ENCODE measurements around the gene UBE2L3.

DNA sequence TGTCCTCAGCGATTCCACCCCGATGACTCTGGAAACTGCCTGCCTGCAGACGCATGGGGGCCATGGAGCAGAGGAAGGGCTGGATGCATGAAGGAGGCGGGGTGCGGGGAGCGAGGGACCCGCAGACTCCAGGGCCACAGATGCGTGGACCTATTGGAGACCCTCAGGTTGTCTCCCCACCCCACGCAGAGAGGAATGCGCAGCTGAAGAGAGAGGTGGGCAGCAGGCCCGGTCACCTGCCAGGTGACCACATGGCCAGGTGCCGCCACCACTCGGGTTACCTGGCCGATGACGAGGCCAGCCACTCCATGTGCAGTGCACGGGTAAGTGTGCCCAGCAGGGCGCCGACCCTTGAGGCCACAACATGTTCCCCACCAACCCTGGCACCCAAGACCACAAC lies 65.4 kb downstream of the UBE2L3 start:
- no peak for TF ChIP-seq EZH2 (optimal IDR thresholded peaks at IDR 0.05; ENCODE audit: low read depth, low read length)
- no peak for TF ChIP-seq CTCF (IDR thresholded peaks at IDR 0.05; ENCODE audit: low read length)

All from MM.1S (cell line).